Caki2 (cell line): ENCODE measurements around the gene PVR. TPM values are rescaled to one million over a fixed set of nuclear protein-coding genes. Genes with fewer than 3 reads are reported as not detected.
"Not testable (repeated sequence)": the region's sequence is repeated elsewhere in the genome, so short reads cannot be mapped to it uniquely, and the experiment has no call there.

Experiments
- DNase-seq: peaks from one replicate; pipeline ENCODE4 v3.0.0-alpha.2; 2015; ENCODE audit warnings: low read depth
- in situ Hi-C: cut with HindIII; loops from 2 replicates; pipeline ENCODE4 v1.10.0; 2016; ENCODE audit warnings: low sequenced_read_pairs, low pct_unique_long_range_greater_than_20kb, mixed read lengths
- total RNA-seq: library from RNA; depleted of rRNA; stranded (reverse); fragments of >200 nt; shearing (Covaris generic); gene quantifications from 2 replicates; pipeline ENCODE4 v1.2.3, GENCODE V29; 2014; ENCODE audit warnings: low replicate concordance

PVR gene
- total RNA-seq, 1 experiment from 2014 or later = 93.9 TPM

GRCh38 chr19:44614313-44614712 lies 29.4 kb upstream of the PVR start:
- DNase-seq = no peak
- in situ Hi-C loops = no loop called here

GRCh38 chr19:44615863-44616247 lies 27.9 kb upstream of the PVR start:
- in situ Hi-C loops = no loop called here
- DNase-seq = no peak

- DNase-seq = peak; percentile 59
- in situ Hi-C loops = no loop called here
Observed at GRCh38 chr19:44617110-44617880, 26.4 kb upstream of the PVR start.

- DNase-seq = no peak
- in situ Hi-C loops = no loop called here
Observed at GRCh38 chr19:44618640-44619357, 24.9 kb upstream of the PVR start.

- in situ Hi-C loops = no loop called here
- no peak for DNase-seq
Observed at GRCh38 chr19:44620667-44621066, 23.0 kb upstream of the PVR start.

- in situ Hi-C loops = no loop called here
- no peak for DNase-seq
Observed at GRCh38 chr19:44621367-44621766, 22.3 kb upstream of the PVR start.

GRCh38 chr19:44623080-44623479 lies 20.6 kb upstream of the PVR start:
- in situ Hi-C loops = no loop called here
- DNase-seq = no peak

GRCh38 chr19:44623626-44624025 lies 20.1 kb upstream of the PVR start:
- DNase-seq = no peak
- in situ Hi-C loops = no loop called here

- in situ Hi-C loops = no loop called here
- DNase-seq = no peak
Observed at GRCh38 chr19:44624840-44625354, 18.8 kb upstream of the PVR start.

- in situ Hi-C loops, DNase-seq: not testable (repeated sequence)
Observed at GRCh38 chr19:44625637-44626036, 18.1 kb upstream of the PVR start.

- peak; percentile 96 for DNase-seq
Observed at GRCh38 chr19:44626048-44626624, 17.6 kb upstream of the PVR start.

GRCh38 chr19:44627631-44628030 lies 16.1 kb upstream of the PVR start:
- in situ Hi-C loops = no loop called here
- no peak for DNase-seq

More at GRCh38 chr19:44626048-44626624, 17.6 kb upstream of the PVR start:
- in situ Hi-C loops = no loop called here

- no peak for DNase-seq
- in situ Hi-C loops = no loop called here
Observed at GRCh38 chr19:44628793-44629192, 14.9 kb upstream of the PVR start.

GRCh38 chr19:44631611-44632010 lies 12.1 kb upstream of the PVR start:
- DNase-seq, in situ Hi-C loops: not testable (repeated sequence)

GRCh38 chr19:44634058-44634457 lies 9.7 kb upstream of the PVR start:
- in situ Hi-C loops, DNase-seq: not testable (repeated sequence)

GRCh38 chr19:44634785-44635184 lies 8.9 kb upstream of the PVR start:
- DNase-seq = no peak
- in situ Hi-C loops = no loop called here

- in situ Hi-C loops = no loop called here
Observed at GRCh38 chr19:44635581-44636438, 7.9 kb upstream of the PVR start.

More at GRCh38 chr19:44635581-44636438, 7.9 kb upstream of the PVR start:
- DNase-seq = no peak
